Measurements from ENCODE around the gene SIRT6. TPM values are rescaled to one million over a fixed set of nuclear protein-coding genes. Genes with fewer than 3 reads are reported as not detected.

SIRT6 gene
- total and polyA plus RNA-seq, 2 donors (not counting 3 experiments of a cell fraction or from before 2014, with no cell fraction given), result 26.9 to 36.6 TPM

DNA sequence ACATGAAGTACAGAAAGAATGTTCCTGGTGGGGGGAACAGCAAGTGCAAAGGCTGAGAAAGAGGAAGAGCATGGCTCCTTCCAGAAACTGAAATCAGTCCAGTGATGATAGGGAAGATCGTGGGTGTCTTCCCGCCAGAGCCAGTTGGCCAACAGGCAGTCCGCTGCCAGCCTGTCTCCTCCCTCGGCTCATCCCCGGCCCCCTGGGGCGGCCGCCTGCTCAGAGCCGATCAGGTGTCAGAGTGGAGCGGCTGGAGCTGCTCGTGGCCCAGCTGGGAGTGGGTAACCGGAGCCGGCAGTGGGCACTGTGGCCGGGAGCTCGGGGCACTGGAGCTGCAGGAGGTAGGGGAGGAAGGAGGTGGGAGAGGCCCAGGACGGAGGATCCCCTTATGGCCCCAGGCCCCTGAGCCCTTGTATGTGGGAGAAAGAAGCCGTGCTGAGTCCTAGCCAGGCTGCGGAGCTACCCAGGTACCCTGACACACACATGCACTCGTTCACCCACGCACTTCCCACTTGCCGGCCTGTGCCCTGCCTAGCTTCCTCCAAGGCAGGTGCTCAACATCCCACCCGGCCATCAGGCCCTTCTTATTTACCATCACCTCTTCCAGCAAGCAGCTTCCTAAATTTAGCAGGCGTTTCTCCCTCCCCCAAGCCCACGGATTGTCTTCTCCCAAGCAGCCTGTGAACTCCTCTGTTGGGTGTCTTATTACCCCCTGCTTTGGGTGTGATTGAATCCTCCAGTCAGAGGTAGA, 1.8 kb upstream of the SIRT6 start:
- Histone ChIP-seq H2AFZ (ENCODE audit: low read depth, low read length) (no peak overlapping the region), H3K9ac (replicated peaks; ENCODE audit: extremely low read depth, insufficient read depth, low read length) (no peak overlapping the region), H3K27me3 (ENCODE audit: control insufficient read depth in 2 of 2, insufficient read depth in 2 of 2, low read length in 2 of 2) (no peaks in the 10 kb centered on the region), H3K9me1 (replicated peaks; ENCODE audit: control insufficient read depth, extremely low read depth, insufficient read depth, low read length) (no peaks in the 10 kb centered on the region), H3K27ac (ENCODE audit: insufficient read depth, low read depth, low read length) (no peak overlapping the region), H3K79me2 (ENCODE audit: control insufficient read depth, insufficient read depth, low read length) (peaks cover 2% of the 10 kb centered on the region), H4K20me1 (replicated peaks; ENCODE audit: control insufficient read depth, extremely low read depth, insufficient read depth, low read length) (no peaks in the 10 kb centered on the region), H3K4me3 (replicated peaks in 1 of 3; ENCODE audit: insufficient read depth in 1 of 3, low read depth in 1 of 3, low read length in 3 of 3) (no peak overlapping the region), H3K4me2 (ENCODE audit: insufficient read depth, low read length) (no peak overlapping the region), H3K9me3 (replicated peaks; ENCODE audit: control insufficient read depth, insufficient read depth, low read length) (no peaks in the 10 kb centered on the region), H3K36me3 (ENCODE audit: control insufficient read depth in 2 of 2, extremely low read depth in 1 of 2, insufficient read depth in 2 of 2, low read length in 2 of 2) (peaks cover 0 to 3% of the 10 kb centered on the region in 2 experiments), H3K4me1 (ENCODE audit: control insufficient read depth, extremely low read depth, insufficient read depth, low read length) (peaks cover 3% of the 10 kb centered on the region)
- POLR2A ChIA-PET, result interaction anchor here (0.6 kb wide), 1 partner anchor 141 kb away, joined by 4 read pairs; no protein-coding TSS in a partner anchor
- CTCF ChIA-PET, result interaction anchor here (0.9 kb wide), 1 partner anchor 44 kb away, joined by 7 read pairs; no protein-coding TSS in a partner anchor
- no peak for FAIRE-seq
- intact Hi-C loops (cut with micrococcal nuclease), result no loop called here
- TF ChIP-seq POLR2AphosphoS5 (IDR thresholded peaks at IDR 0.05; ENCODE audit: insufficient read depth, low read depth, low read length), result no peak
- no peak for TF ChIP-seq GATA2 (IDR thresholded peaks at IDR 0.05; ENCODE audit: insufficient read depth, insufficient read length, low read depth, low read length)
- no peak for TF ChIP-seq MYC (IDR thresholded peaks at IDR 0.05; ENCODE audit: low read depth, low read length)
- no peak for TF ChIP-seq EZH2 (IDR thresholded peaks at IDR 0.05; ENCODE audit: borderline replicate concordance, low read depth, low read length, severe bottlenecking)
- TF ChIP-seq, protein P1, sequence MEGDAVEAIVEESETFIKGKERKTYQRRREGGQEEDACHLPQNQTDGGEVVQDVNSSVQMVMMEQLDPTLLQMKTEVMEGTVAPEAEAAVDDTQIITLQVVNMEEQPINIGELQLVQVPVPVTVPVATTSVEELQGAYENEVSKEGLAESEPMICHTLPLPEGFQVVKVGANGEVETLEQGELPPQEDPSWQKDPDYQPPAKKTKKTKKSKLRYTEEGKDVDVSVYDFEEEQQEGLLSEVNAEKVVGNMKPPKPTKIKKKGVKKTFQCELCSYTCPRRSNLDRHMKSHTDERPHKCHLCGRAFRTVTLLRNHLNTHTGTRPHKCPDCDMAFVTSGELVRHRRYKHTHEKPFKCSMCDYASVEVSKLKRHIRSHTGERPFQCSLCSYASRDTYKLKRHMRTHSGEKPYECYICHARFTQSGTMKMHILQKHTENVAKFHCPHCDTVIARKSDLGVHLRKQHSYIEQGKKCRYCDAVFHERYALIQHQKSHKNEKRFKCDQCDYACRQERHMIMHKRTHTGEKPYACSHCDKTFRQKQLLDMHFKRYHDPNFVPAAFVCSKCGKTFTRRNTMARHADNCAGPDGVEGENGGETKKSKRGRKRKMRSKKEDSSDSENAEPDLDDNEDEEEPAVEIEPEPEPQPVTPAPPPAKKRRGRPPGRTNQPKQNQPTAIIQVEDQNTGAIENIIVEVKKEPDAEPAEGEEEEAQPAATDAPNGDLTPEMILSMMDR (IDR thresholded peaks at IDR 0.05; ENCODE audit: extremely low read depth in 1 of 2, insufficient read depth in 1 of 2, low read depth in 1 of 2, low read length in 2 of 2), result no peak
- TF ChIP-seq, protein P2, sequence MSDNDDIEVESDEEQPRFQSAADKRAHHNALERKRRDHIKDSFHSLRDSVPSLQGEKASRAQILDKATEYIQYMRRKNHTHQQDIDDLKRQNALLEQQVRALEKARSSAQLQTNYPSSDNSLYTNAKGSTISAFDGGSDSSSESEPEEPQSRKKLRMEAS (IDR thresholded peaks at IDR 0.05; ENCODE audit: insufficient read depth, insufficient read length), result no peak
- no peak for TF ChIP-seq POLR2A (IDR thresholded peaks at IDR 0.05; ENCODE audit: low read depth, low read length)
- no peak for TF ChIP-seq JUN (IDR thresholded peaks at IDR 0.05; ENCODE audit: borderline replicate concordance, insufficient read depth, insufficient read length, low read depth)
- no peak for TF ChIP-seq FOS (IDR thresholded peaks at IDR 0.05; ENCODE audit: borderline replicate concordance, insufficient read depth, low read length)
- no TSS peak for BruUV-seq (replicated peaks)
- dilution Hi-C loops (cut with MboI; ENCODE audit: extremely low pct_ligation_motif_present, low sequenced_read_pairs), result no loop called here
- DNase-seq (ENCODE audit: low read depth, low spot score), result no peak

Measured in endothelial cell of umbilical vein (primary cell).